Fibroblast of skin of left biceps (primary cell): Measurements from ENCODE around the gene ERMP1.
"Not testable (repeated sequence)": the region's sequence is repeated elsewhere in the genome, so short reads cannot be mapped to it uniquely, and the experiment has no call there.

Experiments
- DNase-seq, 2 experiments: peaks; one replicate each; pipeline ENCODE4 v3.0.0-alpha.2; 2013; ENCODE audit warnings: low read depth in 2 of 2

ERMP1 gene

DNA sequence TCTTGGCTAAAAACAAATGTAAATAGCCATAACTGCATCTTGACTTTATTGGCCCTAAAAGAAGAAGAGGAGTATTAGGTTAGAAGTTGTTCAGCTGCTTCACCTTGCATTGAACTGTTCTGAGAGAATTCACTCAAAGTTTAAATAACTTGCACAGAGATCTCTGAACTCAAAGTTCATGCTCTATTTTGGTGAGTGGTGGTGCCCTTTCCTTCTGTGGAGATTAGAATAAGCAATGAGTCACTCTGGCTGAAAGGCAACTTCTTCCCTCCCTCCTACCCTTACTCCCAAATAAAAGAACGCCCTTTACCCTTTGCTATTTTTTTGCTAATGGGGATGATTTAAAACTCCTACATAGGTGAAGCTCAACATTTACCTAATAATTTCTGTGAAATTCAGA lies 48.9 kb downstream of the ERMP1 start:
- DNase-seq = no peak

- not testable (repeated sequence) for DNase-seq
Measured at GRCh38 chr9:5783420-5783819, 49.5 kb downstream of the ERMP1 start.

GRCh38 chr9:5779705-5780218 lies 53.2 kb downstream of the ERMP1 start:
- not testable (repeated sequence) for DNase-seq

GRCh38 chr9:5778805-5779204 lies 54.1 kb downstream of the ERMP1 start:
- DNase-seq = no peak

GRCh38 chr9:5773324-5773999 lies 59.5 kb downstream of the ERMP1 start:
- DNase-seq = no peak

DNA sequence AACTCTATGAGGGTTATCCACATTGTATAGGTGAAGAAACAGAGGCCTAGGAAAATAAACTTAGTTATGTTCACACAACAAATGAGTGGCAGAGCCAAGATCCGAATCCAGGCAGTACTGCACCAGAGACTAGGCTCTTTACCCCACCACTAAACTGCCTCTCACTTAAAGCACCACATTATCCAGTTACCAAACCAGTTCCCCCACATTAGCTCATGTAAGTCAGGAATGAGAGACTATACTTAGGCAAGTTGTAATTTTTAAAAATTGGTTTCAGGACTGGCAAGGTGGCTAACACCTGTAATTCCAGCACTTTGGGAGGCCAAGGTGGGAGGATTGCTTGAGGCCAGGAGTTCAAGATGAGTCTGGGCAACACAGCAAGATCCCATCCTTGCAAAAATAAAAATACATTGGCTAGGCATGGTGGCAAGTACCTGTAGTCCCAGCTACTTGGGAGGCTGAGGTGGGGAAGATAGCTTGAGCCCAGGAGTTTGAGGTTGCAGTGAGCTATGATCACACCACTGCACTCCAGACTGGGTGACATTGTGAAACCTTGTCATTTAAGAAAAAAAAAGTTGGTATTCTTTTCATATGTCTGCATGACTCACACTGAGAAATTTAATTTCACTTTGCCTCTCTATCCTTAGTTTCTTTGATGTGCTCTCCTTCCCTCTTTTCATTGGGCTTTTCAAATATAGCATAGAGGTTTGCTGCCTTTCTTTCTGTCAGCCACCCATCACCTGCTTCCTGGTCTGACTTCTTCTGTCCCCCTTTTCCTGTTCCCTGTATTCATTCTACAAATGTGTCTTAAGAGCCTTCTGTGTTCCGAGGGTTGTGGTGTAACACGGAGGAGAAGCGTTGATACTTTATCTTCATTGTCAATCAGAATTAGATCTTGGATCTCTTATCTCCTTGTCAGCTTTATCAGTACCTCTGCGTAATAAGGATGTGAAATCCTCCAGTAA lies 64.7 kb downstream of the ERMP1 start:
- no peak for DNase-seq

DNA sequence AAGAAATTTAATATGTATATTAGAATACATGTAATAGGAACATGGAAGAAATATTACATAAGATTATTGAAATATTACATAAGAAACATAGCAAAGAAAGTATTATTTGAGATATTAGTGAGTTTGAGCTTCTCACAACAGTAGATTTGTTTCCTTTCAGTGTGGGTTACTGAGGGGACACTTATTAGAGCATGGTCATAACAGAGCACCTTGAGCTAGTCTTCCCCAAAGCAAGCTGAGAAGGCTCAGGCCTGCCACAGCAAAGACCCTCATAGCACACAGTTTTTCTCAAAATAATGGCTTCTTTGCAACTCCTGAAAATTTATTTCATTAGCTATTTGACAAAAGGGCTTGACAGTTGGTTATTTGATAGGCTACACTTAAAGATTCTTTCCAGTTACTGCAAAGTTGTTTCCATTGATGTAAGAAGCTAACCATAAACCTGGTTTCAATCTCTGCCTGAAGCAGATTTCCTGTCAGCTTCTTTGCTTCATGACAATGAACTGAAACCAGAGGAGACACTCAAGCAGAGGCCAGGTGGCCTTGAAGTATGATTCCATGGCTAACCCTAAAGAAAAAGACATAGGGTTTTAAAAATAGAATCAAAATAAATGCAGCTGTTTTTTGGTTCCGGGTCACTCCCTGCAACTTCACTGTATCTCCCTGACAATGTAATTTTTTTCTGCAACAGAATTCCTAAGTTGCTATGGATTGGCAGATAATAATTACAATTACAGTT lies 68.6 kb downstream of the ERMP1 start:
- DNase-seq = no peak

GRCh38 chr9:5762421-5762820 lies 70.5 kb downstream of the ERMP1 start:
- no peak for DNase-seq

- DNase-seq = no peak
Measured at GRCh38 chr9:5760338-5760737, 72.6 kb downstream of the ERMP1 start.

DNA sequence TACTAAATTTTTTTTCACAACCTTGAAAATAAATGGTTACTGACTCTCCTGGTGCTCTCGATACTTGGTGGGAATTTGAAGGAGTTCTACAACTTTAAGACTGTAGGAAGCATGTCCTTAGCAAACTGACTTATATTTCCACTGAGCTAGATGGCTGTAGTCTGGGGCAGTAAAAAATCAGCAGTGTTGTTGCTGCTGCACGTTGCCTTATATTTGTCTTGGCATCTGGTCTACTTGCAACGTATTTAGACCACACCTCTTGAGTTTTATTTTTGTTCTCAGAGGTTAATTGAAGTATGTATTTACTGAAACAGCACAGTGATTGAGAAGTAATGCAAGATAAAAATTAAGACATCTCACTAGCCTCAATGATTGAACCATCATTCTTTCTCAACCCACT lies 76.3 kb downstream of the ERMP1 start:
- no peak for DNase-seq

GRCh38 chr9:5750569-5750968 lies 82.3 kb downstream of the ERMP1 start:
- no peak for DNase-seq

DNA sequence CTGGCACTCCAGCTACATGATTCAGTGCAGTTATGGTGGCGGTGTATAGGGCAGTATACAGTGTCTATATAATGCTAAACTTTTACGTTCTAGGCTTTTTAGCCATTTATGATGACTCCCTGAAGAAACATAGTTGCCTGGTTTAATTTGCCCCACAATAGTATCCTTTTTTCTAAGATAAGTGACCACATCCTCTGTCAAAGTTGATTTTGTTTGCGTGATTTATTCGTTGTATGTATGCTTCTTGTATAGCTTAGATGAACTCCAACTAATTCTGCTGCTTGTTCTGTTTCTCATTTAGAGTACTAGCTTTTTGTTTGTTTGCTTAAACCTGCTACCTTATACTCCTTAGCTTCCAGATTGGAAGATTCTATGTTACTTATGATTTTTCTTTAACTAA lies 83.6 kb downstream of the ERMP1 start:
- DNase-seq = no peak

DNA sequence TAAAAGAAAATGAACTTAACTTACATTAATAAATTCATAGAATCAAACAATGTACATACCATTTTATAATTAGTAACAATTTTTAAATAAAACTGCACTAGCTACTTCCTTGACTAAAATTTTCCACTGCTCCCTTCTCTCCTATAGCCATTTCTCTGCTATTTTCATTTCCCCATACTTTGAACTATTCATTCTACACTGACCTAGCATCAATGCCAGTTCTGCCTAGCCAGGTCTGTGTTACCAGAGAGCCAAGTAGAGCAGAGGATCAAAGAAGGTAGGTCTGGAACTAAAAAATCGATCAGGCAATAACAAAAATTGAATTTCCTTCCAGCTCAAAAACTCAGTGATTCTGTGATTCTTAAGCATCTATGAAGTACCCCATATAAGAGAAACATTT lies 84.5 kb downstream of the ERMP1 start:
- DNase-seq = no peak

DNA sequence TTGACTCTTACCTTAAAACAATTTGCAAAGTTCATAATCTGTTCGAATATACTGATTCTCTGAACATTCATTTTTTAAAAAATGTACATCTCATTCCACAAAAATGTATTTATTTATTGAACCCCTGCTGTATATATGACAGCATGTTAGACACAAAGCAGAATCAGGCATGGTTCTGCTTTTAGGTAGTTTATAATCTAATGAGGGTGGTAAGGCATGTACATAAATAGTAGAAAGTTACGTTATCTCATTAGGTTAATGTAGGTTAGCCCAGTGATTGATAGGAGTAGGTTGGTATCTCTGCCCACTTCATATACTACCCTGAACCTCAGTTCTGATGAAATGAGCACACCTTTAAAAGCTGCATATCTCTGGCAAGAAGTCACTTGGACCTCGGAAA lies 89.8 kb downstream of the ERMP1 start:
- no peak for DNase-seq

- no peak for DNase-seq
Measured at GRCh38 chr9:5736563-5737346, 96.2 kb downstream of the ERMP1 start.

- no peak for DNase-seq
Measured at GRCh38 chr9:5735072-5735471, 97.8 kb downstream of the ERMP1 start.
